HG03558 (cell line): ENCODE data around the gene FBXL7.

ENCODE experiments used
- ATAC-seq: cut with Tn5 transposase; IDR thresholded peaks from one replicate; pipeline ENCODE4 v1.9.1; 2021; ENCODE audit warnings: moderate number of reproducible peaks; ENCODE audit not compliant: unreplicated experiment; ENCODE audit errors: extremely low read depth

FBXL7 gene

DNA sequence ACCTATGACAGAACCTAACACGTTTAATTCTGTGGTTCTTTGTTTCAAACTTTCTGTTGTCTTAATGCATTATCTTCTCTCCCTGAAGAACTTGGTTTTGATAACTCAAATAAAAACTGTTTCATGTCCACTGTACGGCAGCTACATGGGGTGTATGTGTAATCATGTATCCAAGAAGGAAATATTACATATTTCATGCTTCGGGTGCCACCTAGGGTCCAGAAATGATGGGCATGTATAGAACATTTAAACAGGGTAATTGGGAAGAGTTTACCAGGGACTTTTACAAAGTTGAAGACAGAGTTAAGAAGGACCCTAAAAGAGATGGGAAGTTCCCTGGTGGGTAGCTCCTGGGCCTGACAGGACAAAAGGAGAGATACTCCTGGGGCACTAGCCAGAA, 291.3 kb downstream of the FBXL7 start:
- no peak for ATAC-seq

DNA sequence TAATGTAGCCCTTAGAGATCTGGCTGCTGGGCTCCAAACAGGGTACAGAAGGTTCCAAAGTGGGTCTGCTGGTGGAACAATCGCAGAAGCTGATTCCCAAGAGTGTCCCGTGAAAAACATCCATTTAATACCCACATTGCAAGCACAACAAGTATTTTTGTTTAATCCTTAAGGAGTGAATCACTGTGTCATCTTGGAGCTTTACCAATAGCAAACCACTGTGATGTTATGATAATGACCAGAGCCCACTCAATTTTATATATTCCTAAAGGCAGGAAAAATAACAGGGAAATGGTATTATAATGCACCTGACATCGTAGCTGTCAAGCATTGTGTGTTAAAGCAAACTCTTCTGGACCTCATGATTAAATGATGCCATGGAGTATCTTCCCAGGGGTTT, 291.9 kb downstream of the FBXL7 start:
- no peak for ATAC-seq

DNA sequence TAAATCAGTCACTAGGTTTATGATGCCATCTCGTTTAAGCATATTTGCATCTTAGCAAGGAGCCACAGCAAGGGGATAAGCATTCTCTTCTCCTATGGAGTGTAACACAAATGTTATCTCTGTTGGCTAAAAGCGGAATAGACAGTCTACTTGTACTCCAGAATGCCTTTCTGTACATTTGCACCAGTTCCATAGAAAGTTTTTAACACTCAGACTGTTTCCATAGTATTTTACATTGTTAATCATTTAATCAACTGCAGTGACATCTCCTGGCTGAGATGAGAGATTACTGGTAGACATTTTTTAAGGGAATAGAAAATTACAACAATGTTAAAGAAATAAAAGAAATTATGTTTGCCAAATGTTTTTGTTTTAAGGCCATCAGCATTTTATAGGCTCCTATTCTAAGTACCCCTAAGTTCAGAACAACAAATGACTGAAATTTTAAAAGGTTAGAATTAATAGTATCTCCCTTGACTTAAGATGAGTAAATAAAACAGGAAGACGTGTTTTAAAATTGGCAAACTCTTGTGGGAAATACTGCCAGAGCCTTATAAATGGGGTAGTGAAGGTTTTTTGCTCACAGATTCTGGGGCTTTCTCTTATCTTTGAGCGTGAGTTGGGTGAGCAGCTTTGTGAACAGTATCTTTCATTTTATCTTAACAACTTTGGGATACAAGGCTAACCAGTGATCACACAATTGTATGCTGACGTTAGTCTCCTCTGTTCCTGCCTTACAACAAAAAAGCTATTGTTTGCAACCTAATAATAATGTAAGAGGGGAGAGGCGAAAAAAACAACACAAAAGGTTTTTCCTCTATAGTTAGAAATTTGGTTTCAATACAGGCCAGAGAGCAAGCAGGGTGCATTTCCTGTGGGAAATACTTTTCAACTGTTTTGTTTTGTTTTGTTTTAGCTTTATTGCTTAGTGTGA, 294.3 kb downstream of the FBXL7 start:
- no peak for ATAC-seq

DNA sequence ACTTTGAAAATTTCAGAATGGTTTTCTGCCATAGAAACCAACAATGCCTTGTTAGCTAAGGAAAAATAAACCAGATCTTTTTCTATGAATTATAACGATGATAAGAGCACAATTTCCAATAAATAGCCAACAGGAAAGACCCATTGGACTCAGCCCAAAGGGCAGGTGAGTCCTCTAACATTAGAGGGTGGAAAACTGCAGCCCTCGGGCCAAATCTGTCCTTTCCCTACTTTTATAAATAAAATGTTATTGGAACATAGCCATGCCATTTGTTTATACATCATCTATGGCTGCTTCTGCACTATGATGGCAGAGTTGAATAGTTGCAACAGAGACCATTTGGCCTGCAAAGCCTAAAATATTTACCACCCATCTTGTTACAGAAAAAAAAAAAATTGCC, 296.1 kb downstream of the FBXL7 start:
- no peak for ATAC-seq

DNA sequence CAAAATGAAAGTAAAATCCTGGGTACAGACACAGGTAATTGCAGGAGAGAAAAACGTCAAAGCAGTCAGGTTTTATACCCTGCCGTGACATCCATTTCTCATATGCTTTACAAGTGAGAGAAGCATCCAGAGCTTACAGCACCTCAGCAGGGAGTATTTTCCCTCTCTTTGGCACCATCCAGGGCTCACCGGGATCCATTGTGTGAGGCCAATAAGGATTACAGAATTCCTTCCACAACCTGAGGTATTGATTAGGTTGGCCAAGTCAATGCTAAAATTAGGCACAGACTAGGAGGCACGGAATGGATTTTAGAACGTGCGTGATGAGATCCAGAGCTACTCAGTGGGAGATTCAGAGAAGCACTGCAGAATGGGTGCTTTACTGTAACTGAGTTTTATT, 296.6 kb downstream of the FBXL7 start:
- no peak for ATAC-seq

DNA sequence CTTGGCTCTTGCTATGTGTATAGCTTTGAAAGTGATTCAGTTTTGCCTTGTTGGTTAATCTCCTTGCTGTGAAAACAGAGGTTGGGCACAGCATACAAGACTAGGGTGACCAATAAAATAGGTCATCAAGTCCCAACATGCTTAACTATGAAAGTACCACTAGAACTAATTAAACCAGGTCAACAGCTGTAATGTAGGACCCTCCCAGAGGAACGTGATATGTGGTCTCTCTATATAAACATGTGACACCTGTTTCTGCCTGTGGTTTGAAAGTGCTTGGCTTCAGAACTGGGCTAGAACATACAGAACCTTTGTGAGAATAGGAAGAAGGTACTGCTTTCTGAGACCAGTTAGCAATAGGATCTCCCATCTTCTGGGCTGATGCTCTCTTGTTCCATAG, 297.1 kb downstream of the FBXL7 start:
- ATAC-seq, result no peak

DNA sequence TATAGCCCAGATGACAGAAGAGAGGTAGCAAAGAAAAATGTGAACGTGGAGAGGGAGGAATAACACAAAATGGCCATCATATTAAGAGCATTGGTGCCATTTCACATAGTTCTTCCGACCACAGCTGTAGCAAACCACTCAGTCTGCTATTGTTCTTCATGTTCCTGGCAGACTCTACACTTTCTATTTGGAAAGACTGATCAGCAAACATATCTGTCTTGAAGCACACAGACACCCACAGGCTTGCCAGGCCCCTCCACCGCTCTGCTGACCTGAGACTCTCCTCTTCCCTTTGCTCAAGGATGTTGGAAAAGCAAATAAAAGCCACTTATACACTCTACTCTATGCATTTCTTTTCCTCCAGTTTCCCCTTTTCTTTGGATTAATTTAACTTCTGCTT, 298.0 kb downstream of the FBXL7 start:
- no peak for ATAC-seq

DNA sequence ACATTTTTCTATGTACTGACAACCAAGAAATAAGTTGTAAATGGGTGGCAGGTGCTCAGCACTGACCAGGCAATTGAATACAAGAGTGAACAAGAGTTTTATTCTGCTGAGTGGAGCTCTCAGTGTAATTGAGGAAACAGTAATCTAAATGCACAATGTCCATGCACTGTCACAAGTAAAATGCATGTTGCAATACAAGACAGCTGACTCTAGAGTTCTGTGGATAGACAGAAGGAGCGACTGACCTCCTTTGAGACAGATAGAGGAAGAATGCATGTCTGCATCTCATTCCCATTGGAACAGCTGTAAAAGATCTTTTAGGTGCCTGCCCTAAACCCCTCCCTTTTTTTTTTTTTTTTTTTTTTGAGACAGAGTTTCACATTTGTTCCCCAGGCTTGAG, 299.0 kb downstream of the FBXL7 start:
- ATAC-seq, result no peak

DNA sequence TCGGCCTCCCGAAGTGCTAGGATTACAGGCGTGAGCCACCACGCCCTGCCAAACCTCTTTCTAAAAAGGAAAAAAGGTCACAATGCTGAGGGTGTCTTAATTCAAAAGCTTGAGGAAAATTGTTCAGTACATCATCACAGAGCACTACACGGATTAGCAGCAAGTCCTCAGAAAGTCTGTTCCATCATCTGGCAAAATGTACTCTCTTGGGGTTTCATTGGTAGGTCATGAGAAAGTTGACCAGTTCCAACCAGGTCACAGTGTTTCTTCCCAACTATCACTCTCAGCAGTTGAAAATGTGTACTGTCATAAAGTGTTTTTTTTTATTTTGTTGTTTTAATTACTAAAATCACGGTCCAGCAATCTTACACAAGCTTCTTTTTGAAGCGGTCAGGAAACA, 299.6 kb downstream of the FBXL7 start:
- ATAC-seq, result no peak

DNA sequence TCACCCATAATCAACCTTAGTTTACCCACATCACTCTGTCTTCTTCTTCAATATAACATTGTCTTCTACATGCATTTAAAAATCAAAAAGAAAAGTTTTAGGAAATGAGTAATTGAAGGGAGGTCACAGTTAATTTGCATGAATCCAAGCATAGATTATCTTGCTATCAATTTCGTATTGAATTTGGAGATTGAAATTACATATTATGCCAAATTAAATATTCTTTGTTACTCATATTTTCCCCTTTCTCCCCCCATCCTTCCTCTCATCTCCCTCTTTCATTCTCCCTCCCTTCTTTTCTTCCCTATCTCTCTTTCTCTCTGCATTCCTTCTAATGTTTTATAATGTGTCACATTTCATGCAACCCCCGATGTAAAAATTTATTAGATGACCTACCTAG, 303.3 kb downstream of the FBXL7 start:
- no peak for ATAC-seq

DNA sequence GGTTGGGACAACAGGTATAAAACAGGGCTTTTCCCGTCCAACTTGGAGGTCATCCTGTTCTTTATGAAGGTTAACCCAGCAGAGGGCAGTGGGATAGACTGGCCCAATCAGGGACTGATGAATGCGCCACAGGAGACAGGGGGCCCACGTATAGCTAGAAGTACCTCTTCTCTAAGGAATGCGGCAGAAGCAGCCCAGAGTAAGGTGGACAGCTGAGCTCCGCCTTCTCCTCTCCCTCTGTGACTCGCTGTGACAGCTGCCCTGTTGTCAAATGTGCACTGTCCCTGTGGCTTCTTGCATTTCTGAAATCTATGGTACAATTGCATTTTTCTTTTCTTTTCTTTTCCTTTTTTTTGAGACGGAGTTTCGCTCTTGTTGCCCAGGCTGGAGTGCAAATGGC, 306.6 kb downstream of the FBXL7 start:
- ATAC-seq, result no peak

DNA sequence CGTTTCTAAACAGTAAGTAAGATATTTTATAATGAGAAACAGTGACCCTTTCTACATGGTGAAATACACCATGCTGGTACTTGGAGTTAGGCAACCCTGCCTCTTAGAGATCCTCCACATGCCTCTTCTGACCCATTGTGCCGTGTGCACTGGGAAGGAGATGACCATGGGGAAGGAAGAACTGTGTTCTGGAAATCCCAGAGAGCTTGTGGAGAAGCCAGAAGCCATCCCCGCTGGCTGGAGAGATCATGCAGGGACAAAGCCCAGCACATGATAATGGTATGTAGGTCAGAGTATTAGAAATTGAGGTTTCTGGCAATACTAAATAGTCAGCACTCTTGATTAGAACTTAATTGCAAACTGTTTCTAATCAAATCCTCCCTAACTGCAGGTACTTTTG, 307.3 kb downstream of the FBXL7 start:
- no peak for ATAC-seq

DNA sequence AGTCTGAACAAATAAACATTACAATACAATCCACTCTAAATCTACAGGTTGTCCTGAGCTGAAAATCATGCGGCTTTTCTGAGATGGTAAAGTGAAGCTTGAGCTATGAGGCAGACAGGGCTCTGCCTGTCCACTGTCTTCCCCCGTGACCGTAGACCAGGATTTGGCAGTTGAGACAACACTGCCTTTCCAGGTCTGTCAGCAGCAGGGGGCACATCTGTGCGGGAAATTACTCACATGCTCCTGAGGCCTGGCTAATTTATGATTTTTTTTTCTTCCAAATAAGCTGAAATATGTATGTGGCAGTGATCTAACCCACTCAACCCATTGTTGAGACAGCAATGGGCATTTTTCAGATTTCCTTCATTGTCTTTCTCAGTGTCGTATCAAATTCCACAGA, 307.9 kb downstream of the FBXL7 start:
- ATAC-seq, result no peak

DNA sequence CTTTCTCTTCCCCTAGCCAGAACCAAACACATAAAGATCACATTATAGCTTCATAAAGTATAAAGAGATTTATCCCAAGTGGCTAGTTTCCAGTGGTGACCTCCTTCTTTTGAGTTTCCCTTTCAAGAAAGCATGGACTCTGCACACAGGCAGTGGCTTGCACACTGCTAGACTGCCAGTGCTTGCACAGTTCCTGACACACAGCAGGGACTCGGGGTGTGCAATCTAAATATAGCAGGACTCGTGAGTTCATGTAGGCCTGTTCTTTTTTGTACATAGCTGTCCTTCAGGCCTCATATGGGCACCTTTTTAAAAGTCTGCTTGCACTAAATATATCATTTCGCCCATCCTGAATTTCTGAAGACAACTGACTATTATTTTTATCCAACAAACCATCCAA, 308.6 kb downstream of the FBXL7 start:
- no peak for ATAC-seq

DNA sequence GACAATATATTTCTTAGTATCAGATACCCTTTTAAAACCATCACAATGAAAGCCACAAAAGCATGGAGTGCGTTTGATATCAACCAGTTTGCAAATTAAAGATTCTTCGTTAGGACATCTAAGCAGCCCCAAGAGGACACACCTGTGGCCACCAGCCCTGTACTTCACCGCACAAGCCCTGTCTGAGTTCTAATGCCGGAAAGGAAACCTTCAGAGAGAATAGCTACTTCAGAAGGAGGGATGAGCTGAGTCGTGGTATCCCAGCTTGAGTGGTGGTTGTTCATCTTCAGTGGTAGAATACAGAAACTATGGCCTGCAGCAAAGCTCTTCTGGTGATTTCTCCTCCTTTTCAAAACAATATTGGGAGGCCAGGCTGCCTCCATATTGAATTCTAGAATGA, 319.6 kb downstream of the FBXL7 start:
- ATAC-seq, result no peak

DNA sequence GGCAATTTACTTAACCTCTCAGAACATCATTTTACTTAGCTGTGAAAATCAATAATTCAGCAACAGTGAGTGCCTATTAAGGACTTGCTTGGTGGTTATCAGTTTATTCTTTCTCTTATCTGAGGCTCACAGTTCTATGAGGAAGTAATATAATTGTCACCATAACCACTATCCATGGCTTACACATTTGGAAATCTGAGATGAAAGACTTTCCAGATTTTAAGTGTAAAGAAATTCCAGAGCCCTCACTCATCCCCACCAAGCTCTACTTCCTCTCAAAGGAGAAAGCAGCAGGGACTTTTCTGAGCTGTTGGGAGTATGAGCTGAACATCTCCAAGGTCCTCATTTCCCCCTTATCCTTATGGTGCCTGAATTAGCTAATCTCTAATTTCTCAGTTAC, 321.5 kb downstream of the FBXL7 start:
- ATAC-seq, result no peak

DNA sequence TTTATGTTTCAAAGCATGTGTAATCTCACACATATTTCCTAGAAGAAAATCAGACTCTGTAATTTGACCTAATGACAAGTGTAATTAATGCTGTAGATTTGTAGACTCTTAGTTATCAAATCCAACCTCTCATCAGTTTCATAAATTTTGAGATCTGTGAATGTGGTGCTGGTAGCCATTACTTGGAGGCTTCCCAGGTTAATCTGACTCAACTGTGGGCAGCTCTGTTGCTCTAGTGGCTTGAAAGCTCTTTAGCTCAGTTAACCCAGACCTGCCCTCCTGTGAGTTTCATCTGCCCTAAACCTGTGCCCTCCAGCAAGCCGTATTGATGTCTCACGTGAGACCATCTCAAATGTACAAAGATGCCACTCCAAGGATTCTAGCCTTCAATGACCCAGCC, 323.4 kb downstream of the FBXL7 start:
- ATAC-seq, result no peak

DNA sequence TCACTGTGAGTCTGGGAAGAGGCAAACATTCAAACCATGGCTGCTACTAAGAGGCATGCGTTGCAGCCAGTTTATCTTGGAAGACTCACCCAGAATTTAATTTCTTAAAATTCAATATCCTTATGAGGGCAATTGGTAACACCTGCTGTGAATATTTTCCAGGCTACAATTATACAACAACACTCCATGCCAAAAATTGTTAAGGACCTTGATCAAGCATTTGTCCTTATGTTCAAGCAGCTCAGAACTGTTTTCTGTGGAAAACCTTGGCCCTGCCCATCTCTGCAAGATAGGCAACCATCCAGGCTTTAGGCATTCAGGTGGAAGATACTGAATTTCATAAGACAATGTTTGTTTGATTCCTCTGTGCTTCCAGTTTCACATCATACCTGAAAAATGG, 327.8 kb downstream of the FBXL7 start:
- ATAC-seq, result no peak

DNA sequence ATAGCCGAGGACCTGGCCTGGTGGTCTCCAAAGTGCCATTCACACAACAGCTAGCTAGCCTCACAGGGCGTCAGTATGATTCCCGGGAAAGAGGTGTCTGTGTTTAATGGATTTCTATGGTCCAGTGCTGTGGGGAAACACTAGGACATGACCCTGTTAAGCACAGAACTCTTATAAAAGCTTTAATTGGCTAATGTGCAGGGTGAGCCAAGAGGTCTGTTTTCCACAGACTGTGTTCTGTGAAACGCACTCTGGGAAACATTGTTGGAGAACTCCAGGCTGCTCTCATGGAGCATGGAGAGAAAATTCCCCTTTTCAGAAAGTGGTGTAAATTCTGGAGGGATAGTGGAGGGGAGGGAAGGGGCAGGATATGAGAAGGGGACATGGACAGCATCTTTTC, 331.4 kb downstream of the FBXL7 start:
- no peak for ATAC-seq

DNA sequence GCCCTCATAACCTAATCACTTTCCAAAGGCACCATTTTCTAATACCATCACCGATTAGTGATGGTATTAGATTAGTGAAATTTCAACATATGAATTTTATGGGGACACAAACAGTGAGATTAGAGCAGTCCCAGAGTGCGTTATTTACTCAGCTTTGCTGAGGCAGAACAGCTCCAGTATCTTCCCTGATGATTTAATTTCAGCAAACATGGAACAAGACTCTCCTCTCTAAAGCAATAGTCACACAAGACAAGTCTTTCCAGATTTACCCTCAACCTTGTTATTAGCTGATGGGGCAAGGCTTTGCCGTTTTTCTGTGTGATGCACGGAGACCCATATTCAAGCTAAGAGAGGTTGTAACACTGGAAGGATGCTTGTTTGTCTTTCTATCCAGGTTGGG, 333.4 kb downstream of the FBXL7 start:
- ATAC-seq, result no peak

DNA sequence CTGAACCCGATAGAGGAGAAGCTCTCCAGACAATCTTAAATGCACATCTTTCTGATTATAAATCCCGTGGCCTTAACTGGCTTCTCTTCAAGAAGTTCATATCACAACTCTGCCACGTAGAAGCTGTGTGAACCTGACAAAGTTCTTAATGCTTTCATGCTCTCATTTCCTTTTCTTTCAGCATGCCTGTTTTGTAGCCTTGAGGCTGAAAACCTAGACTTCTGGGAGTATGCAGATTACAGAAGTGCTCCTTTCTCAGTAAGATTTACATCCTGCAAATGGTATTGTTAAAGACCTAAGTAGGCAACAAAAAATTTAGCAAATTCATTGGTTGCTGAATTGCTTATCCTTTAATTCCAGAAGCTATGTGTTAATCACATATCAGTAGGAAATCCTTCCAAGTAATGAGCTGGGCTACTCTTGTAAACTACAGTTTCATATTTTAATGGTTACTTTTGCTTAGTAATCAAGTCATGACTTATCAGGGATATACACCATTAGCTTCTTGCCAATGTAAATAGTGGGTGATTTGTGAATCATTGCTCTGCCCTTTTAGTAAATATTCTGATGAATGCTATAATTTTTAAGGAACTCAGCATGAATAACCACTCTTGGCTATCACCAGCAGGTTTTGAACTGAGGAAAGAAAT, 334.7 kb downstream of the FBXL7 start:
- ATAC-seq, result no peak

DNA sequence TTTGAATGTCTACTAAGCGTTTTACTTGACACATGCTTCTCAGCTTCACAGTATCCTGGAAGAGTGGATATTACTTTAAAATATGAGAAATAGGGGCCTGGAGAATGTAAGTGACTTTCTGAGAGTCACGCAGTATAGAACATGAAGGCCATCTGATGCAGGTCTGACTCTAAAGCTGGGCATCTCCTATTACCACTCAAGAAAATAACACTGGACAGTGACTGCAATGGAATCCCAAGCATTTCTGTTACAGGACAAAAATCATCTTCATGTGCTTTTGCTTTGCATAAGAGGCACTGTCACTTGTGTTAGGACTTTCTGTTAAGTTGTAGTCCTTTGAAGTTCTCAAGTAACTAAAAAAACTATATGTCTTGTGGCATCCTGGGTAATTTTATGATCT, 335.5 kb downstream of the FBXL7 start:
- no peak for ATAC-seq
